ENCODE data around the gene RBMY1D.
"Not testable (repeated sequence)": the region's sequence is repeated elsewhere in the genome, so short reads cannot be mapped to it uniquely, and the experiment has no call there.

The RBMY1D gene

GRCh38 chrY:21894426-21894825 is at the start of gene RBMY1D:
Gene RBMY1D, minus strand, starts transcription at chrY:21894526. Its CDS starts 2,013 bp downstream, at chrY:21892513.
- DNase-seq (ENCODE audit: low spot score) = not testable (repeated sequence)

- DNase-seq (ENCODE audit: low spot score) = not testable (repeated sequence)
These were observed 23.6 kb upstream of the RBMY1D start, which contains the start of gene RBMY1E for GRCh38 chrY:21917932-21918331. Gene RBMY1E, minus strand, starts transcription at chrY:21918032. Its CDS starts 1,978 bp downstream, at chrY:21916054.

- DNase-seq (ENCODE audit: low spot score) = not testable (repeated sequence)
These were observed 24.8 kb downstream of the RBMY1D start for GRCh38 chrY:21869407-21870076.

- DNase-seq (ENCODE audit: low spot score) = no peak
These were observed 48.8 kb downstream of the RBMY1D start for GRCh38 chrY:21845481-21845880.

- no peak for DNase-seq (ENCODE audit: low spot score)
These were observed 52.2 kb downstream of the RBMY1D start for GRCh38 chrY:21842090-21842489.

GRCh38 chrY:21839489-21839888 is 54.8 kb downstream of the RBMY1D start:
- DNase-seq (ENCODE audit: low spot score) = no peak

- DNase-seq (ENCODE audit: low spot score) = no peak
These were observed 58.0 kb downstream of the RBMY1D start for GRCh38 chrY:21836343-21836742.

- DNase-seq (ENCODE audit: low spot score) = no peak
These were observed 59.3 kb downstream of the RBMY1D start for GRCh38 chrY:21835052-21835451.
